H1 (cell line): ENCODE data around the gene DNAAF5. TPM values are rescaled to one million over a fixed set of nuclear protein-coding genes. Genes with fewer than 3 reads are reported as not detected.

Experiments
- CTCF ChIA-PET: fragments of 300-600 bp; sonication (Branson Sonifier 250); formaldehyde crosslinking; loops from one replicate; lab custom pipeline; 2021; ENCODE audit not compliant: partially characterized antibody; lab: Charles Lee
- POLR2A ChIA-PET: fragments of 300-600 bp; sonication (Branson Sonifier 250); formaldehyde crosslinking; loops from one replicate; lab custom pipeline; 2021; ENCODE audit warnings: inconsistent platforms; ENCODE audit not compliant: partially characterized antibody; lab: Charles Lee
- DNase-seq, 2 experiments: peaks; one replicate each; pipeline versions ENCODE4 v3.0.0 to v3.0.0-alpha.2; 2010 to 2022; ENCODE audit warnings: low spot score in 2 of 2, low read depth in 1 of 2, mixed read lengths in 1 of 2
- FAIRE-seq: peaks from 2 replicates; lab custom pipeline; 2011; peaks lifted over from hg19 to GRCh38; lab: Jason Lieb, UNC
- H2AFZ ChIP-seq: 2 replicates; pipeline ENCODE4 v1.8.1; 2012; ENCODE audit warnings: low read length, inconsistent platforms
- H2AK5ac ChIP-seq: 2 replicates; pipeline ENCODE4 v1.6.1; 2013; ENCODE audit warnings: low read depth, low read length
- H2BK120ac ChIP-seq: replicated peaks from 2 replicates; pipeline ENCODE3; 2013; ENCODE audit warnings: low read depth, low read length, inconsistent platforms
- H2BK12ac ChIP-seq: 2 replicates; pipeline ENCODE4 v1.6.1; 2013; ENCODE audit warnings: low read depth, low read length
- H2BK15ac ChIP-seq: 2 replicates; pipeline ENCODE4 v1.6.1; 2013; ENCODE audit warnings: low read length
- H2BK20ac ChIP-seq: 2 replicates; pipeline ENCODE4 v1.6.1; 2013; ENCODE audit warnings: low read length
- H2BK5ac ChIP-seq: 2 replicates; pipeline ENCODE4 v1.6.1; 2013; ENCODE audit warnings: low read depth, low read length
- H3K14ac ChIP-seq: 2 replicates; pipeline ENCODE4 v1.6.1; 2013; ENCODE audit warnings: inconsistent platforms; ENCODE audit not compliant: insufficient read length
- H3K18ac ChIP-seq: 2 replicates; pipeline ENCODE4 v1.6.1; 2013; ENCODE audit warnings: low read length; ENCODE audit errors: extremely low read depth
- H3K23ac ChIP-seq: 2 replicates; pipeline ENCODE4 v1.6.1; 2013; ENCODE audit warnings: inconsistent platforms; ENCODE audit not compliant: insufficient read length
- H3K23me2 ChIP-seq: 2 replicates; pipeline ENCODE4 v1.6.1; 2013; ENCODE audit warnings: low read depth, low read length
- H3K27ac ChIP-seq: 2 replicates; pipeline ENCODE4 v1.6.1; 2011; ENCODE audit warnings: low read depth, low read length, inconsistent platforms
- H3K27me3 ChIP-seq, 4 experiments: replicated peaks in 1 of 4; 1 replicate in 1 of 4; 2 replicates in 3 of 4; pipeline versions ENCODE4 v1.6.1 to v1.8.1; 2011 to 2013; ENCODE audit warnings: low read length in 3 of 4, mild to moderate bottlenecking in 3 of 4, inconsistent platforms in 2 of 4, mixed read lengths in 2 of 4, moderate library complexity in 1 of 4; ENCODE audit not compliant: control insufficient read depth in 3 of 4, insufficient read depth in 3 of 4; ENCODE audit errors: extremely low read depth in 1 of 4
- H3K36me3 ChIP-seq, 4 experiments: 2 replicates each; pipeline versions ENCODE4 v1.6.1 to v1.8.1; 2011 to 2013; ENCODE audit warnings: mild to moderate bottlenecking in 4 of 4, low read length in 3 of 4, moderate library complexity in 2 of 4, control low read depth in 1 of 4, inconsistent platforms in 1 of 4; ENCODE audit not compliant: insufficient read depth in 4 of 4, control insufficient read depth in 2 of 4
- H3K4ac ChIP-seq: replicated peaks from 2 replicates; pipeline ENCODE3; 2013; ENCODE audit warnings: low read length, low read depth, mixed read lengths, inconsistent platforms; ENCODE audit not compliant: insufficient read length
- H3K4me1 ChIP-seq, 4 experiments: replicated peaks in 1 of 4; 1 replicate in 1 of 4; 2 replicates in 3 of 4; pipeline versions ENCODE4 v1.6.1 to v1.8.1; 2011 to 2013; ENCODE audit warnings: low read length in 3 of 4, inconsistent platforms in 2 of 4, mixed read lengths in 1 of 4; ENCODE audit not compliant: insufficient read depth in 4 of 4, control insufficient read depth in 3 of 4
- H3K4me2 ChIP-seq, 2 experiments: 2 replicates each; pipeline versions ENCODE4 v1.6.1 to v1.8.1; 2011 to 2013; ENCODE audit warnings: low read depth in 2 of 2, low read length in 2 of 2, control low read depth in 1 of 2, inconsistent platforms in 1 of 2, mild to moderate bottlenecking in 1 of 2; ENCODE audit not compliant: insufficient read depth in 1 of 2
- H3K4me3 ChIP-seq, 4 experiments: fragments of 200-600, 300-600 bp in 1 of 4; sonication (generic), shearing (Covaris generic), sonication (Bioruptor Twin) in 1 of 4; 2 replicates each; pipeline versions ENCODE4 v1.5.1 to v1.8.1; 2011 to 2016; ENCODE audit warnings: low read length in 4 of 4, low read depth in 3 of 4, control low read depth in 2 of 4, inconsistent platforms in 2 of 4, mild to moderate bottlenecking in 2 of 4, mixed read lengths in 1 of 4, moderate library complexity in 1 of 4; ENCODE audit not compliant: insufficient read depth in 2 of 4; ENCODE audit errors: extremely low read depth in 1 of 4
- H3K56ac ChIP-seq: replicated peaks from 2 replicates; pipeline ENCODE3; 2013; ENCODE audit warnings: low read depth, mild to moderate bottlenecking, mixed read lengths, low read length, inconsistent platforms; ENCODE audit not compliant: insufficient read length
- H3K79me1 ChIP-seq: 2 replicates; pipeline ENCODE4 v1.6.1; 2013; ENCODE audit warnings: low read depth, low read length, control low read depth
- H3K79me2 ChIP-seq, 2 experiments: 2 replicates each; pipeline versions ENCODE4 v1.6.1 to v1.8.1; 2012 to 2013; ENCODE audit warnings: low read length in 2 of 2, mild to moderate bottlenecking in 2 of 2, inconsistent platforms in 1 of 2; ENCODE audit not compliant: insufficient read depth in 2 of 2, control insufficient read depth in 1 of 2
- H3K9ac ChIP-seq, 4 experiments: replicated peaks in 1 of 4; 1 replicate in 1 of 4; 2 replicates in 3 of 4; pipeline versions ENCODE4 v1.6.1 to v1.8.1; 2011 to 2013; ENCODE audit warnings: low read depth in 3 of 4, low read length in 3 of 4, control low read depth in 2 of 4, mild to moderate bottlenecking in 2 of 4, moderate library complexity in 2 of 4, inconsistent platforms in 1 of 4; ENCODE audit errors: extremely low read depth in 1 of 4
- H3K9me3 ChIP-seq, 2 experiments: 2 replicates each; pipeline versions ENCODE4 v1.6.1 to v1.8.1; 2012 to 2013; ENCODE audit warnings: mild to moderate bottlenecking in 2 of 2, moderate library complexity in 2 of 2, control low read depth in 1 of 2, inconsistent platforms in 1 of 2, low read depth in 1 of 2, low read length in 1 of 2, mixed read lengths in 1 of 2; ENCODE audit not compliant: insufficient read depth in 2 of 2
- H4K20me1 ChIP-seq, 2 experiments: replicated peaks in 1 of 2; 2 replicates each; pipeline versions ENCODE3 to v1.8.1; 2011 to 2013; ENCODE audit warnings: inconsistent platforms in 2 of 2, low read length in 2 of 2, mild to moderate bottlenecking in 1 of 2; ENCODE audit not compliant: insufficient read depth in 2 of 2, control insufficient read depth in 1 of 2
- H4K5ac ChIP-seq: 2 replicates; pipeline ENCODE4 v1.6.1; 2013; ENCODE audit warnings: low read length, low read depth, mixed read lengths, inconsistent platforms; ENCODE audit not compliant: insufficient read length
- H4K8ac ChIP-seq: 2 replicates; pipeline ENCODE4 v1.8.0; 2013; ENCODE audit warnings: mild to moderate bottlenecking, moderate library complexity, low read length, inconsistent platforms; ENCODE audit not compliant: insufficient read depth; ENCODE audit errors: extremely low read depth
- H4K91ac ChIP-seq: replicated peaks from 2 replicates; pipeline ENCODE3; 2013; ENCODE audit warnings: low read length, mixed read lengths, inconsistent platforms; ENCODE audit not compliant: insufficient read length
- POU5F1 ChIP-seq: IDR thresholded peaks from 2 replicates; pipeline ENCODE4 v1.6.1; 2011; ENCODE audit warnings: low read depth, mild to moderate bottlenecking, low read length, moderate library complexity
- RAD21 ChIP-seq, 2 experiments: IDR thresholded peaks in 1 of 2; conservative IDR thresholded peaks in 1 of 2; 2 replicates each; pipeline ENCODE4 v1.6.1; 2011; ENCODE audit warnings: low read depth in 2 of 2, low read length in 2 of 2, improper control_type of control experiment in 1 of 2, inconsistent platforms in 1 of 2, mild to moderate bottlenecking in 1 of 2, moderate library complexity in 1 of 2
- RXRA ChIP-seq: IDR thresholded peaks from 2 replicates; pipeline ENCODE4 v1.6.1; 2011; ENCODE audit warnings: low read depth, mild to moderate bottlenecking, low read length, moderate library complexity; ENCODE audit not compliant: insufficient read depth
- SP4 ChIP-seq: IDR thresholded peaks from 2 replicates; pipeline ENCODE4 v1.6.1; 2012; ENCODE audit warnings: low read length, inconsistent platforms
- WGBS, 2 experiments: shearing (Covaris generic) in 1 of 2; methylation state at CpG; one replicate each; pipeline versions ENCODE4 v1.1.6 to v1.1.7; 2013 to 2015; ENCODE audit warnings: low lambda C conversion rate in 2 of 2, mixed read lengths in 2 of 2, inconsistent platforms in 1 of 2, low coverage in 1 of 2, missing lambda C conversion rate in 1 of 2; ENCODE audit not compliant: insufficient replicate concordance in 2 of 2, insufficient coverage in 1 of 2, insufficient read length in 1 of 2; ENCODE audit errors: extremely low coverage in 1 of 2, missing lambda C conversion rate in 1 of 2; 5-methylcytosine and 5-hydroxymethylcytosine counted together
- polyA plus RNA-seq, 7 experiments: library from polyadenylated mRNA; depleted of rRNA in 3 of 7; stranded (reverse) in 5 of 7; unstranded in 2 of 7; fragments of >200 nt in 5 of 7; fragments of 200-250 nt in 2 of 7; gene quantifications; 1 replicate in 5 of 7; 2 replicates in 1 of 7; 4 replicates in 1 of 7; pipeline versions ENCODE4 v1.2.1 to v1.2.3, GENCODE V29; 2011 to 2013; ENCODE audit warnings: missing spikeins in 2 of 7, mixed read lengths in 2 of 7
- total RNA-seq: library from RNA; stranded (reverse); fragmentation: NEBNext Ultra II Directional; extraction: Animal tissue kit (Norgen Biotek cat#: 25700); gene quantifications from 2 replicates; pipeline ENCODE4 v1.2.1, GENCODE V29; 2021

DNAAF5 gene
- total and polyA plus RNA-seq, 2 of the 8 experiments (the other 6 are each of a cell fraction or from before 2014, with no cell fraction given), result 55.1 to 95.9 TPM

DNA sequence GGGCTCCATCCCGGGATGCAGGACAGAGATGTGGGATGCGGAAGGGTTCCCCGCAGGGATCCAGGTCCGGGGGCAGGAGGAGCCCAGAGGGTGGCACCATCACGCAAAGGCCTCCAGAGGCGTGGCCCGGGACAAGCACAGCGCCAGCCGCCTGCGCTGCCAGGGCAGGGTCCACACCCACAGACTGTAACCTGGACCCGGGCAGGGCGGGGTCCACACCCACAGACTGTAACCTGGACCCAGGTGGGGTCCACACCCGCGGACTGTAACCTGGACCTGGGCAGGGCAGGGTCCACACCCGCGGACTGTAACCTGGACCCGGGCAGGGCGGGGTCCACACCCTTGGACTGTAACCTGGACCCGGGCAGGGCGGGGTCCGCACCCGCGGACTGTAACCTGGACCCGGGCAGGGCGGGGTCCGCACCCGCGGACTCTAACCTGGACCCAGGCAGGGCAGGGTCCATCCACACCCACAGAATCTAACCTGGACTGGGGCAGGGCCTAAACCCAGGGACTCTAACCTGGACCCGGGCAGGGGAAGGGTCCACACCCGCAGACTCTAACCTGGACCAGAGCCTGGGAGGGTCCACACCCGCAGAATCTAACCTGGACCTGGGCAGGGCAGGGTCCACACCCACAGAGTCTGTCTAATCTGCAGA is 68.3 kb downstream of the DNAAF5 start:
- no peaks in the 10 kb centered on the region for H3K36me3 ChIP-seq
- H2AFZ ChIP-seq, result no peak overlapping the region
- H3K4me2 ChIP-seq, result no peak overlapping the region
- H3K27me3 ChIP-seq, result no peaks in the 10 kb centered on the region
- H2BK120ac ChIP-seq, result no peak overlapping the region
- DNase-seq (no peak), FAIRE-seq (no peak)
- H2BK15ac ChIP-seq, result no peak overlapping the region
- H3K79me1 ChIP-seq, result no peaks in the 10 kb centered on the region
- POLR2A ChIA-PET, result interaction anchor here (1.0 kb wide), 1 partner anchor 27 kb away, joined by 3 read pairs; no protein-coding TSS in a partner anchor
- H3K4ac ChIP-seq, result no peak overlapping the region
- H3K4me3 ChIP-seq, result no peak overlapping the region
- no peaks in the 10 kb centered on the region for H3K79me2 ChIP-seq
- no peak overlapping the region for H3K23ac ChIP-seq
- no peak overlapping the region for H2AK5ac ChIP-seq
- H3K23me2 ChIP-seq, result no peaks in the 10 kb centered on the region
- TF ChIP-seq POU5F1 (no peak), SP4 (no peak), RAD21 (IDR thresholded peaks at IDR 0.05 in 1 of 2, conservative IDR thresholded peaks at IDR 0.05 in 1 of 2; ENCODE audit: low read depth in 2 of 2, low read length in 2 of 2) (no peak), RXRA (no peak)
- H3K9me3 ChIP-seq, result peaks cover 3 to 6% of the 10 kb centered on the region in 2 experiments; a peak in 2 of 4 replicates
- no peak overlapping the region for H3K27ac ChIP-seq
- no peaks in the 10 kb centered on the region for H4K20me1 ChIP-seq
- H2BK12ac ChIP-seq, result no peak overlapping the region
- 94% methylated on average over 21 of the region's 31 CpGs; no CpG with 5 or more reads in 1 of the 2 experiments for WGBS, 2 experiments
- no peak overlapping the region for H2BK20ac ChIP-seq
- H3K56ac ChIP-seq, result no peak overlapping the region
- no peak overlapping the region for H3K14ac ChIP-seq
- no peak overlapping the region for H4K5ac ChIP-seq
- H2BK5ac ChIP-seq, result no peak overlapping the region
- H3K18ac ChIP-seq, result no peak overlapping the region
- H3K9ac ChIP-seq, result no peak overlapping the region
- H4K8ac ChIP-seq, result peak overlapping the region; percentile 71; the same call in 1 of the 2 replicates
- H3K4me1 ChIP-seq, result no peaks in the 10 kb centered on the region
- CTCF ChIA-PET, result no interaction called here
- H4K91ac ChIP-seq, result no peak overlapping the region
